OCI-M2 (cell line): Measurements from ENCODE around the gene INSYN2A.

Source experiments
- DNase-seq: peaks from one replicate; lab custom pipeline; 2025; ENCODE audit not compliant: unreplicated experiment; lab: John Stamatoyannopoulos, UW

The INSYN2A gene

GRCh38 chr10:127196282-127197153 is at the start of gene INSYN2A:
Gene INSYN2A (minus strand): TSS chr10:127196591. CDS start chr10:127176395, 20,196 bp downstream.
- DNase-seq = no peak

GRCh38 chr10:127245456-127245855 is 49.1 kb upstream of the INSYN2A start:
- DNase-seq = no peak

DNA sequence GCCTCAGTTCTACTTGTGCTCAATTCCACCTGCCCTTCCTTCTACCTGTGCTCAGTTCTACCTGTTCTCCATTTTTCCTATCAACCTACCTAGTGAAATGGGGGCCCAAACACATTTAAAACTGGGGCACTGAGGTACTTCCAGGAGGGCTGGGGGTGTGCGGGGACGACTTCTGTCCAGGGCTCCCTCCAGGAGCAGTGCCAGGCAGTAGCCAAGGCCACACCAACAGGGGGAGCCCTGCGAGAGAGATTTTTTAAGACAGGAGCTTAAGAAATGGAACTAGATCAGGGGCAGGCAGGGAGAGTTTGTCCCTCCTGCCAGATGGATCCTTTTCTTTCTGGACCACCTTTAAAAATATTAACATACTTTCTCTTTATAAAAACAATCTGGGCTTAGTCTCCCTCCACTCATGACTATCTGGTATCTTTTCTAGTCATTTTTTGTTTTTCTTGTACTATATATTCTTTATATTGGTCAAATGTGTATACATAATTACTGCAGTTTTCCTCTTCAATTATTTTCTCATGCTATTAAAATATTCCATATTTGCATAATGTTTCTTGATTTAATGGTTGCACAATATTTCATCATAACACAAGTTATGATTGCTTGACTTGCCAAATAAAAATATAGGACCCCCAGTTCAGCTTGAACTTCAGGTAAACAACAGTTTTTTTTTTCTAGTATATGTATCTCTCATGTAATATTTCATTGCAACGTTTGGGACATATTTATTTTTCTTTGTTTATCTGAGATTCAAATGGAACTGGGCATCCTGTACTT is 47.3 kb upstream of the INSYN2A start:
- no peak for DNase-seq

- DNase-seq = no peak
These were observed 46.5 kb upstream of the INSYN2A start for GRCh38 chr10:127242914-127243313.

DNA sequence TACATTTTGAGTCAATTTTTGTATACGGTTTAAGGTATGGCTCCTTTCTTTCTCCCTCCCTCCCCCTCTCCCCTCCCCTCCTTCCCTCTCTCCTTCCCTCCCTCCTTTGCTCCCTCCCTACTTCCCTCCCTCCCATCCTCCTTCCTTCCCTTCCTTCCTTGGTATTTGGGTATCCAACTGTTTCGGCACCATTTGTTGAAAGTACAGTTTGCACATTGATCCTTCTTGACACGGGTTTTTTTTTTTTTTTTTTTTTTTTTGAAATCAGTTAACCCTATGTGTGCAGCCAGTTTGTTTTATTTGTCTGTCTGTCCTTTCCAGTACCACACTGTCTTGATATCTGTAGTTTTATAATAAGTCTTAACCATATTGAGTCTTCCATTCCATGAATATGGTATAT is 39.9 kb upstream of the INSYN2A start:
- DNase-seq = no peak

DNA sequence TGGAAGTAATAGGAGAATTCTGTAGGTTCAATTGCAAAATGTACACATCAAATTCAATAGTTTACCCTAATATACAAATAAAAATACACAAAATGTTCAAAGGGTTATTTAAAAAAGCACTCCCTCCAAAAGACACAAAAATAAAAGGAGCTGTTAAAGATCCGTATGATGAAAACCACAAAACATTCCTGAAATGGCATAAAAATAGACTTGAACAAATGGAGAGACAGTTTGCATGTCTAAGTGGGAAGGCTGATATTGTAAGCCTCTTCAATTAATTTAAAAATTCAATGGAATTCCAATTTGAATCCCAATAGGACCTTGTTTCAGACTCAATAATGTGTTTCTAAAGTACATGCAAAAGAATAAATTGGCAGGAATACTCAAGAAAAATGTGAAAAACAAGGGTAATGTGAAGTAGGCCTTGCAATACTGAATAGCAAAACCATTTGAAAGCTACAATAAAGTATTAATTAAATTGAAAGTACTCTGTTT is 38.0 kb upstream of the INSYN2A start:
- no peak for DNase-seq

DNA sequence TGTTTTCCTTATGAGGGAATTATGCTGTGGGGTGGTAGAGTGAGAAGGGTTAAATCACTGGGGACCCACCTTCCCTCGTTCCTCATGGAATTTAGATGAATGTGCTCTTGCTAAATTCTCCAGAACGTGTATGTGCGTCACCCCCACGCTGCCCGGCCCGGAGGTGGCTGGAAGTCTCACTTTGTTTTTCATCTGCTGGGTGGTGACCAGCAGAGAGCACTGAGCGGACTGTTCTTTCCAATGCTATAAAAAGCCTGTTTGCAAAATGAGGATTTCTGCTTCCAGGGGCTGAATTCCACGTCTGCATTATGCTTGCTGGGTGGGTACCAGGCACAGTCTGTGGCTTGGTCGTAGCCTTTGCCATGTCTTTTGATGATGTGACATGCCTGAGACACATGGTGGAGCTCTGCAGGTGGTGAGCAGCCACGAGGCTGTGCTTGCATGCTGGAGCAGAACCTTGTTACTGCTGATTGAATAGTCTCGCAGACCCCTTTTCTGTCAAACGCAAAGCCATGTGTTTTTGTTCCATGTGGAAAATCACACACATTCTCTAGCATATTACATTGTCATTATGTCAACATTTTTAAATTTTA is 31.9 kb upstream of the INSYN2A start:
- no peak for DNase-seq

- DNase-seq = no peak
These were observed 31.3 kb upstream of the INSYN2A start for GRCh38 chr10:127227663-127228062.

- DNase-seq = no peak
These were observed 30.6 kb upstream of the INSYN2A start for GRCh38 chr10:127227027-127227426.

DNA sequence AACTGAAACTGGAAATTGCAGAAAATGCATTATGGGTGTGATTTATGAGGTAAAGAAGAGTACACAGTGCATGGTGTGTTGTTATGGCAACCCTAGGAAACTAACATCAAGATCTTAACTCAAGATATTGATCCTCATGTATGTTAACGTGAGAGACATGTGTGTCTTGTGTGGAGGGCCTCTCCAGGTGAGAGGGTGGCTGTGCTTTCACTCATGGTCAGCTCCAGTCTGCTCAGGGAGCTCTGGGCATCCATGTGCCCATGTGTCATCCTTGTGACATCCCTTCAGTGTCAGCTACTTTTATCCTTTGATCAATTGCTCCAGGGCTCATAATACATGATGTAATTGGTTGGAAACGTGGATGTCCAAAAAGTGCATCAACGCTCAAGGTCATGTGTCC is 24.9 kb upstream of the INSYN2A start:
- DNase-seq = no peak

DNA sequence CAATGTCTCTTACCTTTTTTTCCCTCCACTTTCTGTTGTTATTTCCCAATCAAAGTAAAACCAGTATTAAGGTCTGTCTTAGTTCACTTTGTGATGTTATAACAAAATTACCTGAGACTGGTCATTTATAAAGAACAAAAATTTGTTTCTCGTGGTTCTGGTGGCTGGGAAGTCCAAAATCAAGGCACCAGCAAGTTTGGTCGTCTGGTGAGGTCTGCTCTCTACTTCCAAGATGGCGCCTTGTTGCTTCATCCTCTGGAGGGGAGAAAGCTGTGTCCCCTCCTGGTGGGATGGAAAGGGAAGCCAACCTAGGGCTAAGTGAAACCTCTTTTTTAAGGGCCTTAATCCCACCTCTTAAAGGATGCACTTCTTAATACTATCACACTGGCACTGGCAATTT is 22.3 kb upstream of the INSYN2A start:
- DNase-seq = no peak

GRCh38 chr10:127216786-127217185 is 20.4 kb upstream of the INSYN2A start:
- DNase-seq = no peak

- DNase-seq = no peak
These were observed 19.9 kb upstream of the INSYN2A start for GRCh38 chr10:127216274-127216673.

- DNase-seq = no peak
These were observed 19.5 kb upstream of the INSYN2A start for GRCh38 chr10:127215866-127216265.

GRCh38 chr10:127210936-127211466 is 14.6 kb upstream of the INSYN2A start:
- DNase-seq = no peak

DNA sequence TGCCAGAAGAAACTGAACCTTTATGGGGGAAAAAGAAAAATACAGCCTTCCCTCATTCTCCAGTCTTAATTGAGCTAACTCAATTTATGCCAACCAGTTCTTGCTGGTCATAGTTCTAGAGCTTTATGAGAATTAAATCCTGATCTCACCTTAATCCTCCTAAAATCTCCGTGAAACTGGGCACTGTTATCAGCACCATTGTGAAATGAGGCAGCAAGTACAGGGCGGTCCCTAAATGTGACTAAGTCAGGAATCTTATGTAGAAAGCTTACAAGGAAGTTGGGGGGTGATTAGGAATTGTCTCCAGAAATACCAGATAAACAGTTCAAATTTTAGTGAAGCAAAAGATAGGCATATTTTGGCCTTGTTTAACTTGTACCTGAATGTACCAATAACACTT is 10.7 kb upstream of the INSYN2A start:
- no peak for DNase-seq

DNA sequence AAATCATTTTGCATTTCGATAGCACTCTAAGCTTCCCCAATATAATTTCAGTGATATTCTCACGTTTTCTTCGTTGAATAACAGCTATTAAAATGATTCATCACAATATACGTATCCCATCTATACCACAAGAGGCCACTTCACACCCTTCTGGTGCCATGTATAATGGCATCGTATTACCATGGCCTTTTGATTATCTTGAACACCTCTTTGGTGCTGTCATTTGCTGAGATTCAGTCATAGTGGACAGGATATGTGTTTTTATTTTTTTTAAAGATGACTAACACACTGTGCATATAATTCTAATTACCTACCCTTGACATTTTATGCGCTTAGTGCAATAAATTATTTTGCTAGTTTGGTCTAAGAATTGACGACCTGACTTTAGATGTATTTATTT is 6.7 kb upstream of the INSYN2A start:
- no peak for DNase-seq

- no peak for DNase-seq
These were observed 4.3 kb upstream of the INSYN2A start for GRCh38 chr10:127200646-127201045.

GRCh38 chr10:127198721-127199120 is 2.3 kb upstream of the INSYN2A start:
- DNase-seq = no peak

- no peak for DNase-seq
These were observed 1.9 kb upstream of the INSYN2A start for GRCh38 chr10:127198307-127198706.

DNA sequence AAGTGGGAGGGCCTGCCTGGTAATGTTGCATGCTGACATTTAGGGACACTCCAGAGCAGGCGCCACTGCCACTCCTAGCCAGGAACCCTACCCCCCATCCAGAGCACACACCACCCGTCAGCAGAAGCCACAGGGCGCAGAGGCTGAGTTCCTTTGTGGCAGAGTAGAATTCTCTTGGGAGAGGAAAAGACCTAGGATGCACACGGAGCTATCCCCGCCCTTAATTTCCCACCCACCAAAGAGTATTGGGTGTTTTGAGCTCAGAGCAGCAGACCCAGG is 702 bp upstream of the INSYN2A start:
- no peak for DNase-seq
